Choroid plexus epithelial cell (primary cell): ENCODE results near the gene CNTROB.

Experiments used
- DNase-seq: peaks from one replicate; pipeline ENCODE4 v3.0.0-alpha.2; 2010; ENCODE audit warnings: low read depth
- H3K4me3 ChIP-seq: 2 replicates; pipeline ENCODE4 v1.5.1; 2011; ENCODE audit warnings: low read depth, mild to moderate bottlenecking, control low read depth, low read length, moderate library complexity
- CTCF ChIP-seq: conservative IDR thresholded peaks from 2 replicates; pipeline ENCODE4 v1.5.1; 2011; ENCODE audit warnings: low read depth, mild to moderate bottlenecking, control low read depth, inconsistent platforms, low read length, moderate library complexity

Gene CNTROB

DNA sequence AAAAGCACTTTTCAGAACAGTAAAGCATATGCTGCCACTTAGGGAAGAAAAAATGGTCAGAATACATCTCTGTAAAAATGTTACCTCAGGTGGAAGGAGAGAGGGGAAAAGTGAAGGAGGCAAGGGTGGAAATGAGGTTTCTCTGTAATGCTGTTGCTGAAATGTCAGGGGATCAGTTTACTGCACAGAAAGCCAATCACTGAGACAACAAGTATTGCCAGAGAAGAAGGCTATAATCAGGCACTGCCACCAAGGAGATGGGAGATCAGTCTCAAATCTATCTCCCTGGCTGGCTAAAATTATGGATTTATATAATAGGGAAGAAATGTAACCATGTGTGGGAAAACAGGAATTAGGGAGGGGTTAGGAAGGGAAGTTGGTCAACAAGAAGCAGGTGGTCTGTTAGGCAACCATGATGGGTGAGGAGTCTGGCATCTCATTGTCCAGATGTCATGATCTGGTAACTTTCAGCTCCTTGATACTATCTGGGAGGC lies 42.7 kb downstream of the CNTROB start:
- TF ChIP-seq CTCF, result no peak
- no peak for DNase-seq
- H3K4me3 ChIP-seq, result no peak overlapping the region

DNA sequence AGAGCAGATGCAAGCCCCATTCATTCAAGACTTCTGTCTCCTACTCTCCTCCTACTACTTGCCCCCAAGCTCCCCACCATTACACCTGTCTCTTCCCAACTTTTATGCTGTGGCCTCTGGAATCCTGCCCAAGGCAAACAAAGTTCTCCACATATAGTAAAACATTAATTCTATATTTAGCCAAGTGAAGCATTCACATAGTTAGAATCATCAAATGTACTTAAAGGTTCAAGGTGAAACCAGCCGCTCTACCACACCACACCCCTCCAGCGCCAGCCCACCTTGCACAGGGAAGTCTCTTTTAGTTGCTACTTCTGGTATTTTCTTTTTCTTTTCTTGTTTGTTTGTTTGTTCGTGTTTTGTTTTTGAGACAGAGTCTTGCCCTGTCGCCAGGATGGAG lies 45.0 kb downstream of the CNTROB start:
- DNase-seq, result no peak
- no peak for TF ChIP-seq CTCF
- no peak overlapping the region for H3K4me3 ChIP-seq

DNA sequence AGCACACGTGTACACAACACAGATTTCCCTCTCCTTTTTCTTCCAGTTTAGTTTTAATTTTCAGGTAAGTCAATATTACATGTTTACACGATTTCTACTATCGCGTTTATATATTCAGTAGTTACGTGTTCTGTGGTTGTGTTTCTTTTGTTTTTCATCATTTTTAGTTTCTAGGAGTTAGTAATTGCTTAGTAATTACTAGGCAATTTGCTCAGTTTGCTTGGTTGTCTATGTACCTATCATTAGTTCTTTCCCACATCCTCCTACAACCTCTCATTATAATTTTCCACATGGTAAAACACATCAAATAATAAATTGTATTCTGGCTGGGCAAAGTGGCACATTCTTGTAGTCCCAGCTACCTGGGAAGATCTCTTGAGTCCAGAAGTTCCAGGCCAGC lies 45.8 kb downstream of the CNTROB start:
- TF ChIP-seq CTCF, result no peak
- no peak for DNase-seq
- H3K4me3 ChIP-seq, result no peak overlapping the region

- no peak for TF ChIP-seq CTCF
- peak; percentile 58 for DNase-seq
- H3K4me3 ChIP-seq, result no peak overlapping the region
Observed at GRCh38 chr17:7982173-7982572, 50.2 kb downstream of the CNTROB start.

DNA sequence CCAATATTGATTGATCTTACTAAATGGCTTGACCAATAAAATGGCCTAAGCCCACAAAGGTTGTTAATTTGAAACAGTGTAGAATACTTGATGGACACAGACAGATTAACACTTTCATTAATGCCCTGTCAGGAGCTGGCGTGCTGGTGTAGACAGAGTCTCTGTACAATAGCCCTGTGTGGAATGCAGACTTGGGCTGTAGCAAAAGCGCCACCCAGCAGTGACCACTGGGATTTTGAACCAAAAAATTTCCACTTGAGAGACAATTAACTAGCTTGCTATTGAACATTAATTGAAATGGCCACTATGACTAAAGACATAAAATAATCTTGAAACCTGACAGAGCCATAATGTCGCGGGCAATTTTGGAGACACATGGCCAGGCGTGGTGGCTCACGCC lies 50.7 kb downstream of the CNTROB start:
- no peak overlapping the region for H3K4me3 ChIP-seq
- TF ChIP-seq CTCF, result peak; percentile 42
- peak; percentile 55 for DNase-seq

DNA sequence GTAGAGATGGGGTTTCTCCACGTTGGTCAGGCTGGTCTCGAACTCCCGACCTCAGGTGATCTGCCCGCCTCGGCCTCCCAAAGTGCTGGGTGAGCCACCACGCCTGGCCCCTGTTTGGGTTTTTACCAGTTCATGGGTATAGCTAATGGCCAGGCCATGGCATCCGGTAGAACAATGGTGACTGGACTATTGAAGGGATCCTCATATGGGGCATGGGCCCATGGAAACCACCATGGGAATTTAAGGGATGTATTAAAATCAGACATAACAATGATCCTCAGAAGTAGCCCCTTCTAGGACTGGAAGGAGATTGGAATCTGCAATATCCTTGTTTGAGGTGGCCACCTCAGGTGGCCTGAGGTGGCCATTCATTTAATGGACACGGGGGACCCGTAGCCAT lies 52.9 kb downstream of the CNTROB start:
- no peak for TF ChIP-seq CTCF
- no peak for DNase-seq

GRCh38 chr17:7987112-7987893 lies 55.3 kb downstream of the CNTROB start:
- H3K4me3 ChIP-seq, result no peak overlapping the region
- no peak for DNase-seq
- no peak for TF ChIP-seq CTCF

More for the DNA sequence above, 52.9 kb downstream of the CNTROB start:
- H3K4me3 ChIP-seq, result no peak overlapping the region
